ENCODE data around the gene TBC1D22A. TPM values are rescaled to one million over a fixed set of nuclear protein-coding genes. Genes with fewer than 3 reads are reported as not detected.
A peak's percentile ranks its signal among the peaks of the same experiment; 100 is the strongest.

The TBC1D22A gene
- total and polyA plus RNA-seq, 2 experiments from 2014 or later = 15.3 to 19.8 TPM

DNA sequence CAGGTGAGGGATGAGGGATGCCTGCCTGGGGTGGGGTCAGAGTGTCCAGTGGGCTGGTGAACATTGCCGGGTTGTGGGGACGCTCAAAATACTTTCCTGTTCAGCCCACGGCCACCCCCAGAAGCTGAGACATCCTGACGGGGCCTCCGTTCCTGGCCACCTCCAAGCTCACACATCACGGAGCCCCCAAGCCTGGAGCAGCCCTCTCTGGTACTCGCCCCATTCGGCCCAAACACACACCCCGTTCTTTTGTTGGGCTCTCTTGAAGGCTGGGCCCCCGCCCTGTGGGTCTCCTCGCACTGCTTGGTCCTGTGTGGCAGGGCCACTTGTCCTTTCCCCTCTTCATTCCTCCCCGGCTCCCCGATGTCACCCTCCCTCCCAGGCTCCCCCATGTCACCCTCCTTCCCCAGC, 442.6 kb downstream of the TBC1D22A start:
- no peak overlapping the region for H3K4me2 ChIP-seq

DNA sequence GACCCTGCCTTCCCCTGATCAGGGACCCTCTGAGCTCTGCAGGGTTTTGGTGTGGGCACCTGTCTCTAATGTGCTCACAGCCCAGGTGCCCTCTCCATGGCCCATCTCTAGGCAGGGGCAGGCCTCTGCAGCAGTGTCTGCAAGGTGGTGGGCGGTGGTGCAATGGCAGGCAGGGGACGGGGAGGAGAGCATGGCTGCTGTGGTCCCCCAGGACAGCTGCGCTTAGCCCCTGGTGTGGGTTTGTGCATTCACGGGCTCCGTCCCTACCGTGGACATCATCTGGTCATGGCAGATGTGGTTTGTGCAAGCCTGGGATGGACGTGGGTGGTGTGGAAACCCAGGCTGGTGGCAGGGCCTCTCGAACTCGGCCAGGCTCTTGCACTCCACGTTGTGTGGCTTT, 443.1 kb downstream of the TBC1D22A start:
- H3K27ac ChIP-seq = no peak overlapping the region
- no peaks in the 10 kb centered on the region for H3K9me2 ChIP-seq (replicated peaks; ENCODE audit: insufficient read depth)
- H3K9me3 ChIP-seq (ENCODE audit: low read depth) = no peaks in the 10 kb centered on the region
- 88% methylated on average over 10 of the region's 10 CpGs for WGBS (ENCODE audit: low lambda C conversion rate, missing lambda C conversion rate)
- no peaks in the 10 kb centered on the region for H3K4me1 ChIP-seq (ENCODE audit: insufficient read depth)
- no peaks in the 10 kb centered on the region for H3K27me3 ChIP-seq
- H4K20me1 ChIP-seq (ENCODE audit: insufficient read depth, poor library complexity, severe bottlenecking) = no peaks in the 10 kb centered on the region
- H3K36me3 ChIP-seq (replicated peaks; ENCODE audit: insufficient read depth, low read depth) = no peaks in the 10 kb centered on the region
- no peak overlapping the region for H3K4me3 ChIP-seq
- no peak for DNase-seq (ENCODE audit: low spot score)
- H3K79me2 ChIP-seq = no peaks in the 10 kb centered on the region
- TF ChIP-seq, protein P1, sequence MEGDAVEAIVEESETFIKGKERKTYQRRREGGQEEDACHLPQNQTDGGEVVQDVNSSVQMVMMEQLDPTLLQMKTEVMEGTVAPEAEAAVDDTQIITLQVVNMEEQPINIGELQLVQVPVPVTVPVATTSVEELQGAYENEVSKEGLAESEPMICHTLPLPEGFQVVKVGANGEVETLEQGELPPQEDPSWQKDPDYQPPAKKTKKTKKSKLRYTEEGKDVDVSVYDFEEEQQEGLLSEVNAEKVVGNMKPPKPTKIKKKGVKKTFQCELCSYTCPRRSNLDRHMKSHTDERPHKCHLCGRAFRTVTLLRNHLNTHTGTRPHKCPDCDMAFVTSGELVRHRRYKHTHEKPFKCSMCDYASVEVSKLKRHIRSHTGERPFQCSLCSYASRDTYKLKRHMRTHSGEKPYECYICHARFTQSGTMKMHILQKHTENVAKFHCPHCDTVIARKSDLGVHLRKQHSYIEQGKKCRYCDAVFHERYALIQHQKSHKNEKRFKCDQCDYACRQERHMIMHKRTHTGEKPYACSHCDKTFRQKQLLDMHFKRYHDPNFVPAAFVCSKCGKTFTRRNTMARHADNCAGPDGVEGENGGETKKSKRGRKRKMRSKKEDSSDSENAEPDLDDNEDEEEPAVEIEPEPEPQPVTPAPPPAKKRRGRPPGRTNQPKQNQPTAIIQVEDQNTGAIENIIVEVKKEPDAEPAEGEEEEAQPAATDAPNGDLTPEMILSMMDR (IDR thresholded peaks at IDR 0.05; ENCODE audit: poor library complexity) = no peak
- TF ChIP-seq EZH2 (IDR thresholded peaks at IDR 0.05; ENCODE audit: borderline replicate concordance) = no peak
- TF ChIP-seq EZH2phosphoT487 (IDR thresholded peaks at IDR 0.05; ENCODE audit: low read depth, severe bottlenecking, unreplicated experiment) = no peak
- H2AFZ ChIP-seq = no peak overlapping the region
- no peak overlapping the region for H3K4me2 ChIP-seq

More for the DNA sequence above, 442.6 kb downstream of the TBC1D22A start:
- DNase-seq (ENCODE audit: low spot score) = peak; percentile 2
- TF ChIP-seq EZH2 (IDR thresholded peaks at IDR 0.05; ENCODE audit: borderline replicate concordance) = no peak
- TF ChIP-seq EZH2phosphoT487 (IDR thresholded peaks at IDR 0.05; ENCODE audit: low read depth, severe bottlenecking, unreplicated experiment) = no peak
- TF ChIP-seq, protein P1 (IDR thresholded peaks at IDR 0.05; ENCODE audit: poor library complexity) = no peak
- Histone ChIP-seq H3K27ac (no peak overlapping the region), H3K4me3 (no peak overlapping the region), H3K79me2 (no peaks in the 10 kb centered on the region), H3K9me3 (ENCODE audit: low read depth) (no peaks in the 10 kb centered on the region), H3K4me1 (ENCODE audit: insufficient read depth) (no peaks in the 10 kb centered on the region), H4K20me1 (ENCODE audit: insufficient read depth, poor library complexity, severe bottlenecking) (no peaks in the 10 kb centered on the region), H3K9me2 (replicated peaks; ENCODE audit: insufficient read depth) (no peaks in the 10 kb centered on the region), H2AFZ (no peak overlapping the region), H3K27me3 (no peaks in the 10 kb centered on the region), H3K36me3 (replicated peaks; ENCODE audit: insufficient read depth, low read depth) (no peaks in the 10 kb centered on the region)
- 82% methylated on average over 9 of the region's 13 CpGs for WGBS (ENCODE audit: low lambda C conversion rate, missing lambda C conversion rate)

DNA sequence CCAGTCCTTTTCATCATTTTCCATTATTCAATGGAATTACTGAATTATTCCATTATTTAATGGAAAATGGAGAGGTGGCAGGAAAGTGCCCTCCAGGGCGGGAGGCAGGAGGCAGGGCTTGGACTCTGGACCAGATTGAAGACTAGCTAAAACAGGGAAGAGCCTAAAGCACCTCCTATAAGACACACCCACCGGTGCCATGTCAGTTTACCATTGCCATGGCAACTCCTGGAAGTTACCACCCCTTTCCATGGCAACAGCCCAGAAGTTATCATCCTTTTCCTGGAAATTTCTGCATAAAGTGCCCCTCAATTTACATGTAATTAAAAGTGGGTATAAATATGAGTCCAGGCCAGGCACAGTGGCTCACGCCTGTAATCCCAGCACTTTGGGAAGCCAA, 443.7 kb downstream of the TBC1D22A start:
- Histone ChIP-seq H3K9me3 (ENCODE audit: low read depth) (no peaks in the 10 kb centered on the region), H3K79me2 (no peaks in the 10 kb centered on the region), H3K27me3 (no peaks in the 10 kb centered on the region), H3K9me2 (replicated peaks; ENCODE audit: insufficient read depth) (no peaks in the 10 kb centered on the region), H3K27ac (no peak overlapping the region), H3K4me3 (no peak overlapping the region), H3K4me2 (no peak overlapping the region), H4K20me1 (ENCODE audit: insufficient read depth, poor library complexity, severe bottlenecking) (no peaks in the 10 kb centered on the region), H3K36me3 (replicated peaks; ENCODE audit: insufficient read depth, low read depth) (no peaks in the 10 kb centered on the region), H2AFZ (no peak overlapping the region), H3K4me1 (ENCODE audit: insufficient read depth) (no peaks in the 10 kb centered on the region)
- WGBS (ENCODE audit: low lambda C conversion rate, missing lambda C conversion rate) = 83% methylated on average over 3 of the region's 3 CpGs
- no peak for DNase-seq (ENCODE audit: low spot score)
- TF ChIP-seq EZH2 (IDR thresholded peaks at IDR 0.05; ENCODE audit: borderline replicate concordance) (no peak), EZH2phosphoT487 (IDR thresholded peaks at IDR 0.05; ENCODE audit: low read depth, severe bottlenecking, unreplicated experiment) (no peak)
- TF ChIP-seq, protein P1 (IDR thresholded peaks at IDR 0.05; ENCODE audit: poor library complexity) = no peak
